A549 (cell line): Measurements from ENCODE around the gene CD101.

Source experiments
- BHLHE40 ChIP-seq: IDR thresholded peaks from 2 replicates; pipeline ENCODE4 v1.6.1; 2012; ENCODE audit warnings: low read depth, low read length, inconsistent platforms
- CBX8 ChIP-seq: fragments of 200-600 bp; sonication (generic); IDR thresholded peaks from 2 replicates; pipeline ENCODE4 v1.6.1; 2016
- CEBPB ChIP-seq, 2 experiments: fragments of >200 bp in 1 of 2; sonication (Bioruptor Twin) in 1 of 2; formaldehyde crosslinking in 1 of 2; IDR thresholded peaks; 2 replicates each; pipeline ENCODE4 v1.6.1; 2012 to 2016
- CHD2 ChIP-seq: fragments of 150-350 bp; IDR thresholded peaks from 2 replicates; pipeline ENCODE4 v1.6.1; 2014; ENCODE audit warnings: low read length; ENCODE audit not compliant: partially characterized antibody
- CTCF ChIP-seq: fragments of >200 bp; sonication (Bioruptor Twin); formaldehyde crosslinking; IDR thresholded peaks from 3 replicates; pipeline ENCODE4 v1.5.1; 2016
- ELK1 ChIP-seq: fragments of 150-350 bp; IDR thresholded peaks from 2 replicates; pipeline ENCODE4 v1.6.1; 2014; ENCODE audit warnings: low read depth, mild to moderate bottlenecking, low read length
- EP300 ChIP-seq, 2 experiments: fragments of >200 bp; sonication (Bioruptor Twin); formaldehyde crosslinking; IDR thresholded peaks; 2 replicates in 1 of 2; 3 replicates in 1 of 2; pipeline ENCODE4 v1.6.1; 2016 to 2017
- KDM5A ChIP-seq: fragments of 200-600 bp; sonication (generic); IDR thresholded peaks from 2 replicates; pipeline ENCODE4 v1.6.1; 2016; ENCODE audit warnings: antibody characterized with exemption, mild to moderate bottlenecking
- MAFK ChIP-seq: fragments of 450-650 bp; IDR thresholded peaks from 2 replicates; pipeline ENCODE4 v1.6.1; 2014; ENCODE audit not compliant: partially characterized antibody
- MAX ChIP-seq: IDR thresholded peaks from 2 replicates; pipeline ENCODE4 v1.6.1; 2012
- MYC ChIP-seq: IDR thresholded peaks from 2 replicates; pipeline ENCODE4 v1.6.1; 2012; ENCODE audit warnings: mild to moderate bottlenecking, inconsistent platforms, low read length, improper control_type of control experiment, borderline replicate concordance
- POLR2A ChIP-seq: IDR thresholded peaks from 2 replicates; pipeline ENCODE4 v1.6.1; 2012; ENCODE audit warnings: mild to moderate bottlenecking, low read length
- ZFP36 ChIP-seq: fragments of 450-650 bp; IDR thresholded peaks from 2 replicates; pipeline ENCODE4 v1.6.1; 2014; ENCODE audit warnings: borderline replicate concordance; ENCODE audit not compliant: partially characterized antibody

- TF ChIP-seq CTCF (no peak), CEBPB (IDR thresholded peaks at IDR 0.05) (no peak), EP300 (IDR thresholded peaks at IDR 0.05) (no peak), ELK1 (no peak), MYC (no peak), MAX (no peak), KDM5A (no peak), CHD2 (no peak), POLR2A (no peak), MAFK (no peak), ZFP36 (no peak), CBX8 (no peak), BHLHE40 (no peak)
These were observed 30.7 kb downstream of the CD101 start for GRCh38 chr1:117032266-117032665.
